ENCODE results near the gene ADRA2B.

Gene ADRA2B

DNA sequence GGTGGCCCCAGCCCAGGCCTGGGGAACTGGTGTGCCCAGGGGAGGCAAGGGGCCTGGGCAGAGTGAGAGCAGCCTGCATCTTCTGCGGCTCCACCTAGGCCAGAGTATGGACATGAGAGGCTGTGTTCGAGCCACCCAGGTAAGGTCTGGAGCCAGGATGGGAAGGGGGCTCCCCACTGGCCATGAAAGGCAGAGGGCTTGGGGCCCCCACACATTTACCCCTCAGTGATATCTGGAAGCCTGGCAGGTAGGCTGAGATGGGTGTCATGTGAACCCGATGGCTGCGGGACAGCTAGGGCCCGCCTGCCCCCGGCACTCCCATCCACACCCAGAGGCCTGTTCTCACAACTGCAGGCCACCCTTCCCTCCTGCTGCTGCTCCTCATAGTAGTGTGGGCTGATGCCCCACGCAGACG lies 13.2 kb downstream of the ADRA2B start:
- TF ChIP-seq FOXM1 (IDR thresholded peaks at IDR 0.05; ENCODE audit: borderline replicate concordance, low read depth), result no peak
- no peak for TF ChIP-seq RAD21 (IDR thresholded peaks at IDR 0.05; ENCODE audit: low read depth)
- no peak for TF ChIP-seq TEAD4 (IDR thresholded peaks at IDR 0.05)
- no peak for TF ChIP-seq EP300 (IDR thresholded peaks at IDR 0.05; ENCODE audit: borderline replicate concordance)
- no peak for TF ChIP-seq CEBPB (IDR thresholded peaks at IDR 0.05)
- TF ChIP-seq TCF12 (IDR thresholded peaks at IDR 0.05; ENCODE audit: low read depth), result no peak
- TF ChIP-seq CREB1 (IDR thresholded peaks at IDR 0.05; ENCODE audit: low read depth), result no peak
- TF ChIP-seq NFIC (IDR thresholded peaks at IDR 0.05), result no peak
- TF ChIP-seq, protein P1, sequence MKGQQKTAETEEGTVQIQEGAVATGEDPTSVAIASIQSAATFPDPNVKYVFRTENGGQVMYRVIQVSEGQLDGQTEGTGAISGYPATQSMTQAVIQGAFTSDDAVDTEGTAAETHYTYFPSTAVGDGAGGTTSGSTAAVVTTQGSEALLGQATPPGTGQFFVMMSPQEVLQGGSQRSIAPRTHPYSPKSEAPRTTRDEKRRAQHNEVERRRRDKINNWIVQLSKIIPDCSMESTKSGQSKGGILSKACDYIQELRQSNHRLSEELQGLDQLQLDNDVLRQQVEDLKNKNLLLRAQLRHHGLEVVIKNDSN (IDR thresholded peaks at IDR 0.05), result no peak
- TF ChIP-seq ZBTB7A (IDR thresholded peaks at IDR 0.05; ENCODE audit: low read depth), result no peak
- no peak for TF ChIP-seq REST (IDR thresholded peaks at IDR 0.05; ENCODE audit: low read depth)
- TF ChIP-seq TAF1 (IDR thresholded peaks at IDR 0.05; ENCODE audit: low read depth), result no peak
- TF ChIP-seq EGR1 (IDR thresholded peaks at IDR 0.05), result no peak
- no peak for TF ChIP-seq MAX (IDR thresholded peaks at IDR 0.05)
- TF ChIP-seq YY1 (IDR thresholded peaks at IDR 0.05; ENCODE audit: low read depth), result no peak

- TF ChIP-seq MAX (IDR thresholded peaks at IDR 0.05), result no peak
Observed at GRCh38 chr2:96102596-96103186, 13.7 kb downstream of the ADRA2B start.

- TF ChIP-seq MAX (IDR thresholded peaks at IDR 0.05), result no peak
- no peak for TF ChIP-seq TCF12 (IDR thresholded peaks at IDR 0.05; ENCODE audit: low read depth)
- TF ChIP-seq, protein P1 (IDR thresholded peaks at IDR 0.05), result no peak
- no peak for TF ChIP-seq RAD21 (IDR thresholded peaks at IDR 0.05; ENCODE audit: low read depth)
- no peak for TF ChIP-seq YY1 (IDR thresholded peaks at IDR 0.05; ENCODE audit: low read depth)
- no peak for TF ChIP-seq FOXM1 (IDR thresholded peaks at IDR 0.05; ENCODE audit: borderline replicate concordance, low read depth)
- no peak for TF ChIP-seq EGR1 (IDR thresholded peaks at IDR 0.05)
- TF ChIP-seq TAF1 (IDR thresholded peaks at IDR 0.05; ENCODE audit: low read depth), result no peak
- TF ChIP-seq CREB1 (IDR thresholded peaks at IDR 0.05; ENCODE audit: low read depth), result no peak
- no peak for TF ChIP-seq ZBTB7A (IDR thresholded peaks at IDR 0.05; ENCODE audit: low read depth)
- TF ChIP-seq TEAD4 (IDR thresholded peaks at IDR 0.05), result no peak
- no peak for TF ChIP-seq EP300 (IDR thresholded peaks at IDR 0.05; ENCODE audit: borderline replicate concordance)
- TF ChIP-seq REST (IDR thresholded peaks at IDR 0.05; ENCODE audit: low read depth), result no peak
- no peak for TF ChIP-seq NFIC (IDR thresholded peaks at IDR 0.05)
- TF ChIP-seq CEBPB (IDR thresholded peaks at IDR 0.05), result no peak
Observed at GRCh38 chr2:96100893-96101304, 15.5 kb downstream of the ADRA2B start.

- no peak for TF ChIP-seq EGR1 (IDR thresholded peaks at IDR 0.05)
- TF ChIP-seq TCF12 (IDR thresholded peaks at IDR 0.05; ENCODE audit: low read depth), result no peak
- no peak for TF ChIP-seq FOXM1 (IDR thresholded peaks at IDR 0.05; ENCODE audit: borderline replicate concordance, low read depth)
- no peak for TF ChIP-seq CEBPB (IDR thresholded peaks at IDR 0.05)
- no peak for TF ChIP-seq CREB1 (IDR thresholded peaks at IDR 0.05; ENCODE audit: low read depth)
- TF ChIP-seq RAD21 (IDR thresholded peaks at IDR 0.05; ENCODE audit: low read depth), result no peak
- no peak for TF ChIP-seq TEAD4 (IDR thresholded peaks at IDR 0.05)
Observed at GRCh38 chr2:96099861-96100798, 16.2 kb downstream of the ADRA2B start.

DNA sequence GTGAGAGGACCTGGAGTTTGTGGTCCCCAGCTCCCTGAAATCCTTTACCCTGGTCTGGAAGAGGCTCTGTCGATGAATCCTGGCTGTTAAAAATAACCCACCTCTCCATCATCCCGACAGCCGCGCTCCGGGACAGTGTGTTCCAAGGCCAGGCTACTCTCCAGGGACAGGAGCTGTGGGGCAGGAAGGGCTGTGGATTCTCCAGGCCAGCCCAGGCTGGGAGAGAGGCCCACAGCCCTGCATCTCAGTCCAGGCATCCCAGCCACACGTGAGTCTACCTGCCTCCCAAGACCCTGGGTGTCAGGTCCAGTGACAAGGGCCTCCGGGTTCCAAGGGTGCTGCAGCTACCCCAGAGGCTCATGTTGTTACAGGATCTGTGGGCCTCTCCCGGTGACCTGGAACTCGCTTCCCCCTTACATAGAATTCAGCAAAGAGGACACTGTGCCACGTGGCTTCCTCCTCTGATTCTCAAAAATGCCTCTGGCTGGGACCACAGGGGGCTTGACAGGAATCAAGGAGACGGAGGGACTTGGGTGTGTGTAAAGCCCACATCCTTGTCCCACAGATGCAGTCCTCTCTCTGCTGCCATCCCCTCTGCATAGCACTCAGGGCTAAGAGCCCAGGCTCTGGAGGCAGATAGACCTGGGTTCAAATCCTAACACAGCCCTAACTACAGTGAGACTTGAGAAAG lies 17.3 kb downstream of the ADRA2B start:
- TF ChIP-seq FOXM1 (IDR thresholded peaks at IDR 0.05; ENCODE audit: borderline replicate concordance, low read depth) (no peak), TEAD4 (IDR thresholded peaks at IDR 0.05) (no peak), EGR1 (IDR thresholded peaks at IDR 0.05) (no peak), YY1 (IDR thresholded peaks at IDR 0.05; ENCODE audit: low read depth) (no peak), REST (IDR thresholded peaks at IDR 0.05; ENCODE audit: low read depth) (no peak), CREB1 (IDR thresholded peaks at IDR 0.05; ENCODE audit: low read depth) (no peak), CEBPB (IDR thresholded peaks at IDR 0.05) (no peak), NFIC (IDR thresholded peaks at IDR 0.05) (no peak), RAD21 (IDR thresholded peaks at IDR 0.05; ENCODE audit: low read depth) (no peak), EP300 (IDR thresholded peaks at IDR 0.05; ENCODE audit: borderline replicate concordance) (no peak), ZBTB7A (IDR thresholded peaks at IDR 0.05; ENCODE audit: low read depth) (no peak)
- TF ChIP-seq, protein P1 (IDR thresholded peaks at IDR 0.05), result no peak
